GM23338 (cell line): ENCODE measurements around the gene RGP1. TPM values are rescaled to one million over a fixed set of nuclear protein-coding genes. Genes with fewer than 3 reads are reported as not detected.

Experiments
- ATAC-seq: fragments of 200-7000 bp; cut with Tn5 transposase; 3 replicates; pipeline ENCODE4 v1.9.1; 2020
- DNase-seq: peaks from one replicate; pipeline ENCODE4 v3.0.0-alpha.2; 2015; ENCODE audit warnings: low spot score
- H2AFZ ChIP-seq: fragments of 200-600 bp; sonication (generic); 2 replicates; pipeline ENCODE4 v1.8.0; 2016; ENCODE audit warnings: antibody characterized with exemption, mild to moderate bottlenecking, moderate library complexity
- H3F3A ChIP-seq: fragments of 200-600 bp; sonication (generic); replicated peaks from 2 replicates; pipeline ENCODE4 v1.8.0; 2017; ENCODE audit warnings: antibody characterized with exemption, mixed run types, low read depth
- H3K27ac ChIP-seq: fragments of 200-600 bp; sonication (generic); 2 replicates; pipeline ENCODE4 v1.6.1; 2016; ENCODE audit warnings: low read depth
- H3K27me3 ChIP-seq: fragments of 200-600 bp; sonication (generic); 2 replicates; pipeline ENCODE4 v1.8.0; 2016; ENCODE audit warnings: mild to moderate bottlenecking, mixed run types, moderate library complexity; ENCODE audit not compliant: insufficient read depth
- H3K36me3 ChIP-seq: fragments of 200-600 bp; sonication (generic); 2 replicates; pipeline ENCODE4 v1.8.0; 2016; ENCODE audit warnings: mild to moderate bottlenecking; ENCODE audit not compliant: insufficient read depth
- H3K4me1 ChIP-seq: fragments of 200-600 bp; sonication (generic); 2 replicates; pipeline ENCODE4 v1.8.0; 2016; ENCODE audit warnings: mild to moderate bottlenecking, moderate library complexity; ENCODE audit not compliant: insufficient read depth
- H3K4me2 ChIP-seq: fragments of 200-600 bp; sonication (generic); 2 replicates; pipeline ENCODE4 v1.7.1; 2017; ENCODE audit warnings: mixed run types
- H3K4me3 ChIP-seq: fragments of 200-600 bp; sonication (generic); 2 replicates; pipeline ENCODE4 v1.6.1; 2016; ENCODE audit warnings: mixed run types
- H3K79me2 ChIP-seq: fragments of 200-600 bp; sonication (generic); replicated peaks from 2 replicates; pipeline ENCODE4 v1.8.0; 2017; ENCODE audit warnings: mild to moderate bottlenecking; ENCODE audit not compliant: insufficient read depth
- H3K9me2 ChIP-seq: fragments of 200-600 bp; sonication (generic); 2 replicates; pipeline ENCODE4 v1.8.0; 2017; ENCODE audit not compliant: insufficient read depth
- H4K20me1 ChIP-seq: fragments of 200-600 bp; sonication (generic); replicated peaks from 2 replicates; pipeline ENCODE4 v1.8.0; 2017; ENCODE audit warnings: mild to moderate bottlenecking; ENCODE audit not compliant: insufficient read depth
- H3K27ac Mint-ChIP-seq: 2 replicates; pipeline ENCODE4 v1.8.0; 2020; ENCODE audit warnings: inconsistent platforms, mild to moderate bottlenecking, moderate library complexity, mixed read lengths
- H3K27me3 Mint-ChIP-seq: 3 replicates; pipeline ENCODE4 v1.8.0; 2022; ENCODE audit warnings: low read depth, mild to moderate bottlenecking, moderate library complexity, mixed read lengths, inconsistent platforms; ENCODE audit not compliant: insufficient read depth, poor library complexity
- H3K36me3 Mint-ChIP-seq: 3 replicates; pipeline ENCODE4 v1.8.0; 2021; ENCODE audit warnings: low read depth, mild to moderate bottlenecking, inconsistent platforms, moderate library complexity, mixed read lengths
- H3K4me1 Mint-ChIP-seq: 3 replicates; pipeline ENCODE4 v1.8.0; 2020; ENCODE audit warnings: mild to moderate bottlenecking, inconsistent platforms, mixed read lengths
- H3K4me3 Mint-ChIP-seq: 3 replicates; pipeline ENCODE4 v1.8.0; 2021; ENCODE audit warnings: moderate library complexity, mild to moderate bottlenecking, inconsistent platforms, mixed read lengths
- H3K9me3 Mint-ChIP-seq: 3 replicates; pipeline ENCODE4 v1.8.0; 2020; ENCODE audit warnings: moderate library complexity, mild to moderate bottlenecking, inconsistent platforms, mixed read lengths
- CREB1 ChIP-seq: fragments of 250-450 bp; sonication (Bioruptor Pico); IDR thresholded peaks from 2 replicates; pipeline ENCODE4 v1.5.0; 2020; ENCODE audit warnings: low read depth, mild to moderate bottlenecking, moderate library complexity
- EZH2 ChIP-seq: fragments of 200-600 bp; sonication (generic); IDR thresholded peaks from one replicate; pipeline ENCODE4 v1.8.0; 2017; ENCODE audit warnings: antibody characterized with exemption, mild to moderate bottlenecking, low read depth; ENCODE audit not compliant: unreplicated experiment
- EZH2phosphoT487 ChIP-seq: fragments of 200-600 bp; sonication (generic); IDR thresholded peaks from one replicate; pipeline ENCODE4 v1.8.1; 2018; ENCODE audit warnings: antibody characterized with exemption; ENCODE audit not compliant: unreplicated experiment
- JUNB ChIP-seq: IDR thresholded peaks from one replicate; pipeline ENCODE4 v1.6.1; 2016; ENCODE audit warnings: antibody characterized with exemption; ENCODE audit not compliant: unreplicated experiment
- NANOG ChIP-seq: IDR thresholded peaks from 2 replicates; pipeline ENCODE4 v1.6.1; 2016; ENCODE audit warnings: antibody characterized with exemption, borderline replicate concordance
- POLR2AphosphoS5 ChIP-seq: IDR thresholded peaks from 2 replicates; pipeline ENCODE4 v1.6.1; 2016; ENCODE audit warnings: antibody characterized with exemption, low read depth
- STAT1 ChIP-seq: IDR thresholded peaks from one replicate; pipeline ENCODE4 v1.6.1; 2016; ENCODE audit warnings: antibody characterized with exemption; ENCODE audit not compliant: unreplicated experiment
- ZNF114 ChIP-seq: fragments of 250-450 bp; sonication (Bioruptor Pico); IDR thresholded peaks from 2 replicates; pipeline ENCODE4 v1.5.0; 2020; ENCODE audit warnings: mild to moderate bottlenecking, moderate library complexity
- ZNF331 ChIP-seq: fragments of 250-450 bp; sonication (Bioruptor Pico); IDR thresholded peaks from 2 replicates; pipeline ENCODE4 v1.5.0; 2020; ENCODE audit warnings: low read depth, mild to moderate bottlenecking, moderate library complexity
- polyA plus RNA-seq: library from polyadenylated mRNA; unstranded; fragments of >200 nt; fragmentation: Nextera tagmentation; extraction: Ambion mirVana; gene quantifications from 2 replicates; pipeline ENCODE4 v1.2.1, GENCODE V29; 2016
- total RNA-seq: library from RNA; depleted of rRNA; stranded (reverse); fragments of >200 nt; shearing (Covaris generic); gene quantifications from 2 replicates; pipeline ENCODE4 v1.2.3, GENCODE V29; 2014
- TF ChIP-seq, protein P1 (sequence below): IDR thresholded peaks from one replicate; pipeline ENCODE4 v1.6.1; 2018; ENCODE audit warnings: antibody characterized with exemption; ENCODE audit not compliant: unreplicated experiment
- TF ChIP-seq, protein P2 (sequence below): fragments of 250-450 bp; sonication (Bioruptor Pico); IDR thresholded peaks from 2 replicates; pipeline ENCODE4 v1.5.0; 2020; ENCODE audit warnings: mild to moderate bottlenecking, moderate library complexity
- TF ChIP-seq, protein P3 (sequence below), 2 experiments: fragments of 200-600 bp in 1 of 2; sonication (generic) in 1 of 2; conservative IDR thresholded peaks; 2 replicates each; pipeline versions ENCODE4 v1.5.1 to v1.6.1; 2016 to 2017; ENCODE audit warnings: antibody characterized with exemption in 2 of 2, low read depth in 2 of 2, mild to moderate bottlenecking in 2 of 2, moderate library complexity in 1 of 2
- TF ChIP-seq, protein P4 (sequence below): IDR thresholded peaks from 2 replicates; pipeline ENCODE4 v1.6.1; 2016; ENCODE audit warnings: antibody characterized with exemption

The RGP1 gene
- total and polyA plus RNA-seq, 2 experiments from 2014 or later: 2.8 to 16.0 TPM

DNA sequence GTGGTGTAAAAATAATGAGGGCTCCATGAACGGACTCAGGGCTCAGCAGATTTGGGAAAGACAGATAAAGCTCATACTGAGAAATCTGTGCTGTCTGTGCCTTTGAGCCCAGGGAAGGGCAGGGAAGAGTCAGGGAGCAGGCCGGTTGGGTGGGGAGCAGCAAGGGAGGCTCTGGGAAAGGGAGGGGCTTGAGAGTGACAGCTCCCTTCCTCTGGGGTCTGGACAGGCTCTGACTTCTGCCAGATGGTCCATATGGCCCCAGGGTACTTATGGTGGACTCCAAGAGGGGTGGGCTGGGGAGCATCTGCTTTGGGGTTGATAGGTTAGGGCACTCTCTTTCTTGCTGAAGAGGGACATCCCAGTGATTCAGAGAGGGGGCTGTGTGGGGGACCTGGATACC is 44.4 kb downstream of the RGP1 start:
- no peak overlapping the region for H3K4me3 ChIP-seq
- H4K20me1 ChIP-seq: no peaks in the 10 kb centered on the region; the same call in 1 of the 2 replicates
- no peaks in the 10 kb centered on the region for H3K9me3 Mint-ChIP-seq
- no peak overlapping the region for H2AFZ ChIP-seq
- no peak overlapping the region for H3K4me3 Mint-ChIP-seq
- peaks cover 7% of the 10 kb centered on the region; the same call in 1 of the 2 replicates for H3K27me3 ChIP-seq
- ATAC-seq (no peak), DNase-seq (no peak)
- H3K36me3 Mint-ChIP-seq: no peaks in the 10 kb centered on the region
- no peak overlapping the region for H3K4me2 ChIP-seq
- TF ChIP-seq CREB1 (CRISPR knock-in tag) (no peak), NANOG (no peak), POLR2AphosphoS5 (no peak), EZH2phosphoT487 (no peak), ZNF331 (CRISPR knock-in tag) (no peak), STAT1 (no peak), ZNF114 (no peak), EZH2 (no peak), JUNB (no peak)
- TF ChIP-seq, protein P1, sequence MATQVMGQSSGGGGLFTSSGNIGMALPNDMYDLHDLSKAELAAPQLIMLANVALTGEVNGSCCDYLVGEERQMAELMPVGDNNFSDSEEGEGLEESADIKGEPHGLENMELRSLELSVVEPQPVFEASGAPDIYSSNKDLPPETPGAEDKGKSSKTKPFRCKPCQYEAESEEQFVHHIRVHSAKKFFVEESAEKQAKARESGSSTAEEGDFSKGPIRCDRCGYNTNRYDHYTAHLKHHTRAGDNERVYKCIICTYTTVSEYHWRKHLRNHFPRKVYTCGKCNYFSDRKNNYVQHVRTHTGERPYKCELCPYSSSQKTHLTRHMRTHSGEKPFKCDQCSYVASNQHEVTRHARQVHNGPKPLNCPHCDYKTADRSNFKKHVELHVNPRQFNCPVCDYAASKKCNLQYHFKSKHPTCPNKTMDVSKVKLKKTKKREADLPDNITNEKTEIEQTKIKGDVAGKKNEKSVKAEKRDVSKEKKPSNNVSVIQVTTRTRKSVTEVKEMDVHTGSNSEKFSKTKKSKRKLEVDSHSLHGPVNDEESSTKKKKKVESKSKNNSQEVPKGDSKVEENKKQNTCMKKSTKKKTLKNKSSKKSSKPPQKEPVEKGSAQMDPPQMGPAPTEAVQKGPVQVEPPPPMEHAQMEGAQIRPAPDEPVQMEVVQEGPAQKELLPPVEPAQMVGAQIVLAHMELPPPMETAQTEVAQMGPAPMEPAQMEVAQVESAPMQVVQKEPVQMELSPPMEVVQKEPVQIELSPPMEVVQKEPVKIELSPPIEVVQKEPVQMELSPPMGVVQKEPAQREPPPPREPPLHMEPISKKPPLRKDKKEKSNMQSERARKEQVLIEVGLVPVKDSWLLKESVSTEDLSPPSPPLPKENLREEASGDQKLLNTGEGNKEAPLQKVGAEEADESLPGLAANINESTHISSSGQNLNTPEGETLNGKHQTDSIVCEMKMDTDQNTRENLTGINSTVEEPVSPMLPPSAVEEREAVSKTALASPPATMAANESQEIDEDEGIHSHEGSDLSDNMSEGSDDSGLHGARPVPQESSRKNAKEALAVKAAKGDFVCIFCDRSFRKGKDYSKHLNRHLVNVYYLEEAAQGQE: no peak
- TF ChIP-seq, protein P2, sequence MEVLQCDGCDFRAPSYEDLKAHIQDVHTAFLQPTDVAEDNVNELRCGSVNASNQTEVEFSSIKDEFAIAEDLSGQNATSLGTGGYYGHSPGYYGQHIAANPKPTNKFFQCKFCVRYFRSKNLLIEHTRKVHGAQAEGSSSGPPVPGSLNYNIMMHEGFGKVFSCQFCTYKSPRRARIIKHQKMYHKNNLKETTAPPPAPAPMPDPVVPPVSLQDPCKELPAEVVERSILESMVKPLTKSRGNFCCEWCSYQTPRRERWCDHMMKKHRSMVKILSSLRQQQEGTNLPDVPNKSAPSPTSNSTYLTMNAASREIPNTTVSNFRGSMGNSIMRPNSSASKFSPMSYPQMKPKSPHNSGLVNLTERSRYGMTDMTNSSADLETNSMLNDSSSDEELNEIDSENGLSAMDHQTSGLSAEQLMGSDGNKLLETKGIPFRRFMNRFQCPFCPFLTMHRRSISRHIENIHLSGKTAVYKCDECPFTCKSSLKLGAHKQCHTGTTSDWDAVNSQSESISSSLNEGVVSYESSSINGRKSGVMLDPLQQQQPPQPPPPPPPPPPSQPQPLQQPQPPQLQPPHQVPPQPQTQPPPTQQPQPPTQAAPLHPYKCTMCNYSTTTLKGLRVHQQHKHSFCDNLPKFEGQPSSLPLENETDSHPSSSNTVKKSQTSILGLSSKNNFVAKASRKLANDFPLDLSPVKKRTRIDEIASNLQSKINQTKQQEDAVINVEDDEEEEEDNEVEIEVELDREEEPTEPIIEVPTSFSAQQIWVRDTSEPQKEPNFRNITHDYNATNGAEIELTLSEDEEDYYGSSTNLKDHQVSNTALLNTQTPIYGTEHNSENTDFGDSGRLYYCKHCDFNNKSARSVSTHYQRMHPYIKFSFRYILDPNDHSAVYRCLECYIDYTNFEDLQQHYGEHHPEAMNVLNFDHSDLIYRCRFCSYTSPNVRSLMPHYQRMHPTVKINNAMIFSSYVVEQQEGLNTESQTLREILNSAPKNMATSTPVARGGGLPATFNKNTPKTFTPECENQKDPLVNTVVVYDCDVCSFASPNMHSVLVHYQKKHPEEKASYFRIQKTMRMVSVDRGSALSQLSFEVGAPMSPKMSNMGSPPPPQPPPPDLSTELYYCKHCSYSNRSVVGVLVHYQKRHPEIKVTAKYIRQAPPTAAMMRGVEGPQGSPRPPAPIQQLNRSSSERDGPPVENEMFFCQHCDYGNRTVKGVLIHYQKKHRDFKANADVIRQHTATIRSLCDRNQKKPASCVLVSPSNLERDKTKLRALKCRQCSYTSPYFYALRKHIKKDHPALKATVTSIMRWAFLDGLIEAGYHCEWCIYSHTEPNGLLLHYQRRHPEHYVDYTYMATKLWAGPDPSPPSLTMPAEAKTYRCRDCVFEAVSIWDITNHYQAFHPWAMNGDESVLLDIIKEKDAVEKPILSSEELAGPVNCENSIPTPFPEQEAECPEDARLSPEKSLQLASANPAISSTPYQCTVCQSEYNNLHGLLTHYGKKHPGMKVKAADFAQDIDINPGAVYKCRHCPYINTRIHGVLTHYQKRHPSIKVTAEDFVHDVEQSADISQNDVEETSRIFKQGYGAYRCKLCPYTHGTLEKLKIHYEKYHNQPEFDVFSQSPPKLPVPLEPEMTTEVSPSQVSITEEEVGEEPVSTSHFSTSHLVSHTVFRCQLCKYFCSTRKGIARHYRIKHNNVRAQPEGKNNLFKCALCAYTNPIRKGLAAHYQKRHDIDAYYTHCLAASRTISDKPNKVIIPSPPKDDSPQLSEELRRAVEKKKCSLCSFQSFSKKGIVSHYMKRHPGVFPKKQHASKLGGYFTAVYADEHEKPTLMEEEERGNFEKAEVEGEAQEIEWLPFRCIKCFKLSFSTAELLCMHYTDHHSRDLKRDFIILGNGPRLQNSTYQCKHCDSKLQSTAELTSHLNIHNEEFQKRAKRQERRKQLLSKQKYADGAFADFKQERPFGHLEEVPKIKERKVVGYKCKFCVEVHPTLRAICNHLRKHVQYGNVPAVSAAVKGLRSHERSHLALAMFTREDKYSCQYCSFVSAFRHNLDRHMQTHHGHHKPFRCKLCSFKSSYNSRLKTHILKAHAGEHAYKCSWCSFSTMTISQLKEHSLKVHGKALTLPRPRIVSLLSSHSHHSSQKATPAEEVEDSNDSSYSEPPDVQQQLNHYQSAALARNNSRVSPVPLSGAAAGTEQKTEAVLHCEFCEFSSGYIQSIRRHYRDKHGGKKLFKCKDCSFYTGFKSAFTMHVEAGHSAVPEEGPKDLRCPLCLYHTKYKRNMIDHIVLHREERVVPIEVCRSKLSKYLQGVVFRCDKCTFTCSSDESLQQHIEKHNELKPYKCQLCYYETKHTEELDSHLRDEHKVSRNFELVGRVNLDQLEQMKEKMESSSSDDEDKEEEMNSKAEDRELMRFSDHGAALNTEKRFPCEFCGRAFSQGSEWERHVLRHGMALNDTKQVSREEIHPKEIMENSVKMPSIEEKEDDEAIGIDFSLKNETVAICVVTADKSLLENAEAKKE: no peak
- TF ChIP-seq, protein P3, sequence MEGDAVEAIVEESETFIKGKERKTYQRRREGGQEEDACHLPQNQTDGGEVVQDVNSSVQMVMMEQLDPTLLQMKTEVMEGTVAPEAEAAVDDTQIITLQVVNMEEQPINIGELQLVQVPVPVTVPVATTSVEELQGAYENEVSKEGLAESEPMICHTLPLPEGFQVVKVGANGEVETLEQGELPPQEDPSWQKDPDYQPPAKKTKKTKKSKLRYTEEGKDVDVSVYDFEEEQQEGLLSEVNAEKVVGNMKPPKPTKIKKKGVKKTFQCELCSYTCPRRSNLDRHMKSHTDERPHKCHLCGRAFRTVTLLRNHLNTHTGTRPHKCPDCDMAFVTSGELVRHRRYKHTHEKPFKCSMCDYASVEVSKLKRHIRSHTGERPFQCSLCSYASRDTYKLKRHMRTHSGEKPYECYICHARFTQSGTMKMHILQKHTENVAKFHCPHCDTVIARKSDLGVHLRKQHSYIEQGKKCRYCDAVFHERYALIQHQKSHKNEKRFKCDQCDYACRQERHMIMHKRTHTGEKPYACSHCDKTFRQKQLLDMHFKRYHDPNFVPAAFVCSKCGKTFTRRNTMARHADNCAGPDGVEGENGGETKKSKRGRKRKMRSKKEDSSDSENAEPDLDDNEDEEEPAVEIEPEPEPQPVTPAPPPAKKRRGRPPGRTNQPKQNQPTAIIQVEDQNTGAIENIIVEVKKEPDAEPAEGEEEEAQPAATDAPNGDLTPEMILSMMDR (conservative IDR thresholded peaks at IDR 0.05; ENCODE audit: low read depth in 2 of 2): no peak
- TF ChIP-seq, protein P4, sequence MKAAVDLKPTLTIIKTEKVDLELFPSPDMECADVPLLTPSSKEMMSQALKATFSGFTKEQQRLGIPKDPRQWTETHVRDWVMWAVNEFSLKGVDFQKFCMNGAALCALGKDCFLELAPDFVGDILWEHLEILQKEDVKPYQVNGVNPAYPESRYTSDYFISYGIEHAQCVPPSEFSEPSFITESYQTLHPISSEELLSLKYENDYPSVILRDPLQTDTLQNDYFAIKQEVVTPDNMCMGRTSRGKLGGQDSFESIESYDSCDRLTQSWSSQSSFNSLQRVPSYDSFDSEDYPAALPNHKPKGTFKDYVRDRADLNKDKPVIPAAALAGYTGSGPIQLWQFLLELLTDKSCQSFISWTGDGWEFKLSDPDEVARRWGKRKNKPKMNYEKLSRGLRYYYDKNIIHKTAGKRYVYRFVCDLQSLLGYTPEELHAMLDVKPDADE: no peak
- H3K27ac ChIP-seq: no peak overlapping the region
- peaks cover 15% of the 10 kb centered on the region for H3K4me1 ChIP-seq
- H3F3A ChIP-seq: 0 out of 2 replicates have a peak, but pooled peaks cover 3% of the 10 kb centered on the region
- peaks cover 23% of the 10 kb centered on the region for H3K4me1 Mint-ChIP-seq
- H3K9me2 ChIP-seq: no peaks in the 10 kb centered on the region
- peaks cover 14% of the 10 kb centered on the region for H3K27me3 Mint-ChIP-seq
- no peaks in the 10 kb centered on the region for H3K36me3 ChIP-seq
- no peaks in the 10 kb centered on the region for H3K79me2 ChIP-seq
- H3K27ac Mint-ChIP-seq: no peak overlapping the region
